GM04503 (cell line): ENCODE measurements around the gene CKAP2L.

Experiments
- DNase-seq: peaks from one replicate; pipeline ENCODE4 v3.0.0-alpha.2; 2012; ENCODE audit warnings: low read depth

The CKAP2L gene, protein sequence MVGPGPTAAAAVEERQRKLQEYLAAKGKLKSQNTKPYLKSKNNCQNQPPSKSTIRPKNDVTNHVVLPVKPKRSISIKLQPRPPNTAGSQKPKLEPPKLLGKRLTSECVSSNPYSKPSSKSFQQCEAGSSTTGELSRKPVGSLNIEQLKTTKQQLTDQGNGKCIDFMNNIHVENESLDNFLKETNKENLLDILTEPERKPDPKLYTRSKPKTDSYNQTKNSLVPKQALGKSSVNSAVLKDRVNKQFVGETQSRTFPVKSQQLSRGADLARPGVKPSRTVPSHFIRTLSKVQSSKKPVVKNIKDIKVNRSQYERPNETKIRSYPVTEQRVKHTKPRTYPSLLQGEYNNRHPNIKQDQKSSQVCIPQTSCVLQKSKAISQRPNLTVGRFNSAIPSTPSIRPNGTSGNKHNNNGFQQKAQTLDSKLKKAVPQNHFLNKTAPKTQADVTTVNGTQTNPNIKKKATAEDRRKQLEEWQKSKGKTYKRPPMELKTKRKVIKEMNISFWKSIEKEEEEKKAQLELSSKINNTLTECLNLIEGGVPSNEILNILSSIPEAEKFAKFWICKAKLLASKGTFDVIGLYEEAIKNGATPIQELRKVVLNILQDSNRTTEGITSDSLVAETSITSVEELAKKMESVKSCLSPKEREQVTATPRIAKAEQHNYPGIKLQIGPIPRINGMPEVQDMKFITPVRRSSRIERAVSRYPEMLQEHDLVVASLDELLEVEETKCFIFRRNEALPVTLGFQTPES

GRCh38 chr2:112764071-112765044, at the start of gene CKAP2L:
CKAP2L (minus strand) TSS chr2:112764609; CDS start chr2:112764598, 11 bp downstream.
- DNase-seq: peak; percentile 85

- DNase-seq: no peak
Measured at GRCh38 chr2:112813280-112813966, 49.0 kb upstream of the CKAP2L start.

DNA sequence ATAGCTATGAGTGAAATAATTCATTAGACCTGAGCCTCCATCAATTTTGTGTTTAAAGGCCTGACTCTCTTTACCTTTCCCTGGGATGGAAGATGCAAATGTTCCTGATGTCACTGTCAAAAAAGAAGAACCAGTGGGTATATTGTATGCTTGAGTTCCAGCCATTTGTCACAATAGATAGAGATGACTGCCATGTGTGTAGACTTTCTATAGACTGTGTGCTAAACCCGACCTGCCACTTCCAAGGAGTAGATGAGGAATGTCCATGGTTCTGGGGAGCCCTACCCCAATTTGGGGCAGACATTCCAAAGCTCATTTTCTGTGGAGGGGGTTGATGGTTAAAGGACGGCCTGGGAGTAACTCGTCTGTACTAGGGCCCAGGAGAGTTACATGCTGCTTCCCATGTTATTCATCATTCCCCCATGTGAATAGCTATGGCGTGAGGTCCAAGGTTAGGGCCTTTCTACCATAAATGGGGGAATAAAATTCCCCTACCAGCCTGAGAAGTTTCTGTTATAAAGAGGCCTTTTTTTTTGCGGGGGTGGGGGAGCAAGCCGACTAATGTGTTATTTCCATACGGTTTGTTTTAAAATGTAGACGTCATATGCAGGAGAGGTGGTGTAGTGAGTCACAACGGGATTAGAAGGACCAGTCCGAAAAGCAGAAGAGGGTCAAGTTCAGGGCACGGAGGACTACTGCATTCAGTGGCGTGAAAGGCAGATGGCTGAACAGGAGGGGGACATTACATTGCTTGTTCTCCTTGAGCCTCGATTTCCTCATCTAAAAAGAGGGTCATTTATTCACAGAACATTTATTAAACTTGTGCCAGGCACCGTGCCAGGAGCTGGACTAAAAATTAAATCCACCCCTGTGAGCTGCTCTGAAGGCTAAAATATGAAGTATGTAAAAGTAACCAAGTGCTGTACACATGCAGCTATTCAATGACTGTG, 48.2 kb upstream of the CKAP2L start:
- no peak for DNase-seq

- DNase-seq: peak; percentile 37
Measured at GRCh38 chr2:112811841-112812306, 47.5 kb upstream of the CKAP2L start.

DNA sequence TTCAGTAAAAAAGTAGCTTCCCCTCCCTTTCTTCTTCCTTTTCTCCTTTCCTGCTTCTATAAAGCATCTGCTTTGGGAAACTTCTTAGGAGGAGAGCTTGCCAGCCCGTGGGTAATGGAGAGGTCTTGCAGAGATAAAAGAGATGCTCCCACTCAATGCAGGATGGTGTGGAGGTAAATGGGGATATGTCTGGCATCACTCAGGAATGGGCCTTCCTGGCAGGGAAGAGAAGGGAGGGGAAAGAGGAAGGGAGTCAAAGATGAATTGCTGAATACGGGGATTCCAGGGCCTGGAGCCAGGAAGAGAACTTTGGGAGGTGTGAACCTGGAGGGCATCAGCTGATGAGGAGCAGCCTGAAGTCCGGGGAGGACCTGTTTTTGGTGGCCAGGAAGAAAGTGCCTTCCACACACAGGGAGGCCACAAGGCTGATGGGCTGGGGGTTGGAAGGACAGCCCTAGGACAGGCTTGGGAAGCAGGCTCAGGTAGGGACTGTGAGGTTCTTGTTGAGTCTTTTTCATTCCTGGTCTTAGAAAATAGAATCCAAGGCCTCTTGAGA, 46.9 kb upstream of the CKAP2L start:
- no peak for DNase-seq

DNA sequence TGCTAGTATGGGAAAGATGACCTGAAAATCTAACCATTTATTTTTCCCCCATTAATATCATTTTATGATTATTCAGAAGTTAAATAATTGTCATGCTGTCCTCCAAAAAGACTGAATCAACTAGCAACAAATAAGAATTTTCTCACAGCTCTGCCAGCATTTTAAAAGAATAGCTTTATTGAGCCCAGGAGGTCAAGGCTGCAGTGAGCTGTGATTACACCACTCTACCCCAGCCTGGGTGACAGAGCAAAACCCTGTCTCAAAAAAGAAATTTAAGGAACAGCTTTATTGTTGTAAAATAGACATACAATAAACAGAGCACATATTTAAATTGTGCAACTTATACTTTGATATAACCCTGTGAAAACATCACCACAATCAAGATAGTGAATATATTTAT, 44.7 kb upstream of the CKAP2L start:
- DNase-seq: no peak

- no peak for DNase-seq
Measured at GRCh38 chr2:112807233-112807807, 42.9 kb upstream of the CKAP2L start.

GRCh38 chr2:112805542-112805941, 41.1 kb upstream of the CKAP2L start:
- DNase-seq: no peak

DNA sequence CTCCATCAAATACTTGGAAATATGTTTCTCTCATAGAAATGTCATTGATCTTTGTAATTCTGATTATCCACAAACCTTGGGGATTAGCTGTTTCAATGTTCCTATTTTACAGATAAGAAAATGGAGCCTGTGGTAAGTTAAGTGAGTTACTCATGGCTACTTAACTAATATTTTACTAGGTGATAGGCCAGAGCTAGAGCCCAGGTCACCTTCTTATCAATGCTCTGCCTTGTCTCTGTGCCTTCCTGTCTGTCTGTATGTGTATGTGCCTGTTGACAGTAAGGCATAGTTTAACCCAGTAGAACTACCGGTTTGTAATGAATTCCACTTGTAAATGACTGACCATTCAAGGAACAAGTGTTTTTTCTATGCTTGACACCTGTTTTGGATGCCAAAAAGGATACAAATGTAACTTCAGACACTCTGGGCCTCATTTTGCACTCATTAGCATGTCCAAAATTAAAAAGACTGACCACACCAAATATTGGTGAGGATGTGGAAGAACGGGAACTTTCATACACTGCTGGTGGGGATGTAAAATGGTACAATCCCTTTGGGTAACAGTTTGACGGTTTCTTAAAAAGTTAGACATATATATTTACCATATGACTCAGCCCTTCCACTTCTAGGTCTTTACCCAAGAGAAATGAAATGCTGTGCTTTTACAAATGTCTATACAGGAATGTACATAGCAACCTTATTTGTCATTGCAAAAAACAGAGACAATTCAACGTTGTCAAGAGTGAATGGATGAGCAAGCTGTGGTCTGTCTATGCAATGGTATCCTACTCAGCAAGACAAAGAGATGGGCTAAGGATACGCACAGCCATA, 39.5 kb upstream of the CKAP2L start:
- DNase-seq: no peak

- DNase-seq: no peak
Measured at GRCh38 chr2:112800881-112801583, 36.6 kb upstream of the CKAP2L start.

GRCh38 chr2:112798979-112799975, 34.9 kb upstream of the CKAP2L start:
- no peak for DNase-seq

DNA sequence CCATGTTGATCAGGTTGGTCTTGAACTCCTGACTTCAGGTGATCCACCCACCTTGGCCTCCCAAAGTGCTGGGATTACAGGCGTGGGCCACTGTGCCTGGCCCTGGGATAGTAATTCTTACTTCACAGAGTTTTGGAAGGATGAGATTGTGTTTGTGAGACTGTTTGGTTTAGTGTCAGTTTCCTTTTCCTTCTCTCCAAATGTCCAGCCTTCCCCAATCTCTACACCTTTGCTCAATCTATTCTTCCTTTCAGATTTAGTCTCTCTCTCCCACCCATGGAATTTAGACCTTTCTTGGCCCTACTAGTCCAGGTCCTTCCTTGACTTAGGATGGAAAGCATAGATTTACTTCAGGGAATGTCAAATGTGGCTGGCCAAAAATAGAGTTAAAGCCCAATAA, 32.1 kb upstream of the CKAP2L start:
- DNase-seq: no peak

- DNase-seq: no peak
Measured at GRCh38 chr2:112795774-112796173, 31.4 kb upstream of the CKAP2L start.

DNA sequence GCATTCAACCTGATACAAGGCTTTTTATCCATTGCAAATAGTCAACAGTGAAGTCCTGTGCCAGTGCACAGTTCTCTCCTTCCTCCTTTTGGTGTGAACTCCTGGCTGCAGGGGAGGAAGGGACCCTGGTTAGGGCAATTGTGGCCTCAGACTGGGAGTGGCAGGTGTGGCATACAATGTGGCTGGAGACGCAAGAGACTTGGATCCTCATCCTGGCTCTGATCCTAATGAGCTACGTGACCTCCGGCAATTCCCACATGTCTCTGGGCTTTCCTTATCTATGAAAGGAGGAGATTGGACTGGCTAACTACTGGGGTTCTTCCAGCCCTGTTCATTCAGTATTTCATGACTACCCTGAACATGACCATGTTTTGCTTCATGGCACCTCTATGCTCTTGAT, 30.4 kb upstream of the CKAP2L start:
- no peak for DNase-seq

GRCh38 chr2:112794131-112794733, 29.8 kb upstream of the CKAP2L start:
- DNase-seq: peak; percentile 66

DNA sequence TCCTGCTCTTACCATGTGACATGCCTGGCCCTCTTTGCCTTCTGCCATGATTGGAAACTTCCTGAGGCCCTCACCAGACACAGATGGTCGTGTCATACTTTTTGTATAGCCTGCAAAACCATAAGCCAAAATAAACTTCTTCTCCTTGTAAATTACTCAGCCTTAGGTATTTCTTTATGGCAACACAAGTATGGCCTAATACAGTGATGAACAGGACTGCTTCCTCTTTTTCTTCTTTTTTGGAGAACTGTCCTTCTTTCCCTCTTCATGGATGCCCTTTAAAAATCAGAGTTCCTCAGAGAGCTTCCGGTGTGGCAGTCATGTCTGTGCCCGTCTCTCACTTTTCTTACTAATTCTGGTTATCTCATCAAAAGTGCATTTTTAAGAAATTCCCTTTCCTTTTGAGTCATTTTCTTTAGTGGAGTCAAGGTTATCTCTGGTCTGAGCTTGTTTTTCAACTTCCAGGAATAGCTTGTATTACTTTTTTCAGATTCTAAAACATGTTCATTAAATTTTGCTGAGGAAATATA, 29.1 kb upstream of the CKAP2L start:
- DNase-seq: no peak
